IMR-90 (cell line): ENCODE results near the gene TLR9. TPM values are rescaled to one million over a fixed set of nuclear protein-coding genes. Genes with fewer than 3 reads are reported as not detected.

ENCODE experiments used
- ATAC-seq: fragments of 200-7000 bp; cut with Tn5 transposase; 2 replicates; pipeline ENCODE4 v1.9.1; 2020; ENCODE audit warnings: low read depth, mild to moderate bottlenecking, moderate library complexity
- BruUV-seq: library from RNA; stranded (reverse); fragments of 400-500 nt; replicated peaks from 2 replicates; lab custom pipeline; 2021; lab: Mats Ljungman, UMichigan
- CTCF ChIA-PET: fragments of 300-600 bp; formaldehyde crosslinking; extraction: SDS; loops from one replicate; lab custom pipeline; 2021; ENCODE audit warnings: antibody characterized with exemption; lab: Yijun Ruan, JAX
- POLR2A ChIA-PET: fragments of 300-600 bp; sonication (Branson Sonifier 250); formaldehyde crosslinking; loops from one replicate; lab custom pipeline; 2022; ENCODE audit warnings: antibody characterized with exemption; ENCODE audit not compliant: unreplicated experiment; lab: Charles Lee
- DNase-seq: peaks from one replicate; pipeline ENCODE4 v3.0.0; 2013
- H2AFZ ChIP-seq: replicated peaks from 2 replicates; pipeline ENCODE3; 2013; ENCODE audit warnings: low read length, mild to moderate bottlenecking; ENCODE audit not compliant: poor library complexity
- H2AK5ac ChIP-seq: 2 replicates; pipeline ENCODE4 v1.6.1; 2013; ENCODE audit warnings: low read depth, low read length, inconsistent platforms
- H2AK9ac ChIP-seq: replicated peaks from 2 replicates; pipeline ENCODE3; 2013; ENCODE audit warnings: mild to moderate bottlenecking, low read depth, low read length, moderate library complexity; ENCODE audit not compliant: poor library complexity
- H2BK120ac ChIP-seq: 2 replicates; pipeline ENCODE4 v1.6.1; 2013; ENCODE audit warnings: low read depth, low read length, inconsistent platforms
- H2BK15ac ChIP-seq: 3 replicates; pipeline ENCODE4 v1.6.1; 2013; ENCODE audit warnings: low read depth, low read length, inconsistent platforms
- H2BK20ac ChIP-seq: 2 replicates; pipeline ENCODE4 v1.6.1; 2013; ENCODE audit warnings: low read depth, mild to moderate bottlenecking, inconsistent platforms, low read length, moderate library complexity
- H2BK5ac ChIP-seq: 2 replicates; pipeline ENCODE4 v1.6.1; 2013; ENCODE audit warnings: mild to moderate bottlenecking, low read depth, low read length, inconsistent platforms; ENCODE audit not compliant: poor library complexity, severe bottlenecking
- H3K14ac ChIP-seq: replicated peaks from 2 replicates; pipeline ENCODE4 v1.6.1; 2013; ENCODE audit warnings: low read depth, low read length, inconsistent platforms
- H3K18ac ChIP-seq: 2 replicates; pipeline ENCODE4 v1.6.1; 2013; ENCODE audit warnings: low read depth, low read length, control low read depth
- H3K23ac ChIP-seq: 2 replicates; pipeline ENCODE4 v1.6.1; 2013; ENCODE audit warnings: low read depth, low read length, inconsistent platforms
- H3K27ac ChIP-seq: 2 replicates; pipeline ENCODE4 v1.5.1; 2013; ENCODE audit warnings: mild to moderate bottlenecking, control low read depth, low read length; ENCODE audit not compliant: insufficient read depth
- H3K27me3 ChIP-seq: 2 replicates; pipeline ENCODE4 v1.6.1; 2013; ENCODE audit warnings: low read length; ENCODE audit not compliant: control insufficient read depth, insufficient read depth
- H3K36me3 ChIP-seq: 2 replicates; pipeline ENCODE4 v1.6.1; 2013; ENCODE audit warnings: low read length, mixed read lengths; ENCODE audit not compliant: control insufficient read depth, insufficient read depth
- H3K4ac ChIP-seq: 2 replicates; pipeline ENCODE4 v1.6.1; 2013; ENCODE audit warnings: low read depth, low read length, inconsistent platforms
- H3K4me1 ChIP-seq: 2 replicates; pipeline ENCODE4 v1.6.1; 2013; ENCODE audit warnings: low read length, mixed read lengths; ENCODE audit not compliant: control insufficient read depth, insufficient read depth
- H3K4me2 ChIP-seq: 2 replicates; pipeline ENCODE4 v1.6.1; 2013; ENCODE audit warnings: low read depth, mild to moderate bottlenecking, control low read depth, low read length, moderate library complexity
- H3K4me3 ChIP-seq: 2 replicates; pipeline ENCODE4 v1.5.1; 2013; ENCODE audit warnings: low read depth, mild to moderate bottlenecking, control low read depth, low read length, moderate library complexity; ENCODE audit not compliant: insufficient read depth
- H3K56ac ChIP-seq: 2 replicates; pipeline ENCODE4 v1.6.1; 2013; ENCODE audit warnings: low read length, inconsistent platforms; ENCODE audit not compliant: insufficient read depth; ENCODE audit errors: extremely low read depth
- H3K79me1 ChIP-seq, 2 experiments: 2 replicates each; pipeline ENCODE4 v1.6.1; 2013; ENCODE audit warnings: low read length in 2 of 2, inconsistent platforms in 1 of 2, low read depth in 1 of 2
- H3K9ac ChIP-seq: 2 replicates; pipeline ENCODE4 v1.6.1; 2013; ENCODE audit warnings: low read depth, low read length, control low read depth
- H3K9me1 ChIP-seq: 2 replicates; pipeline ENCODE4 v1.6.1; 2013; ENCODE audit warnings: low read length, inconsistent platforms; ENCODE audit not compliant: insufficient read depth
- H3K9me3 ChIP-seq: 2 replicates; pipeline ENCODE4 v1.6.1; 2013; ENCODE audit warnings: low read length; ENCODE audit not compliant: control insufficient read depth, insufficient read depth
- H4K20me1 ChIP-seq: 2 replicates; pipeline ENCODE4 v1.6.1; 2013; ENCODE audit warnings: low read length, inconsistent platforms; ENCODE audit not compliant: insufficient read depth
- H4K5ac ChIP-seq: 2 replicates; pipeline ENCODE4 v1.6.1; 2013; ENCODE audit warnings: mild to moderate bottlenecking, low read depth, low read length, control low read depth
- H4K8ac ChIP-seq, 2 experiments: 2 replicates each; pipeline ENCODE4 v1.6.1; 2013; ENCODE audit warnings: low read depth in 2 of 2, low read length in 2 of 2, control low read depth in 1 of 2, inconsistent platforms in 1 of 2
- H4K91ac ChIP-seq: 2 replicates; pipeline ENCODE4 v1.6.1; 2013; ENCODE audit warnings: low read depth, low read length, inconsistent platforms; ENCODE audit not compliant: insufficient read depth
- CHD1 ChIP-seq: IDR thresholded peaks from 2 replicates; pipeline ENCODE4 v1.6.1; 2012; ENCODE audit warnings: low read depth, low read length, improper control_type of control experiment
- CTCF ChIP-seq: conservative IDR thresholded peaks from 2 replicates; pipeline ENCODE4 v1.5.1; 2012; ENCODE audit warnings: mild to moderate bottlenecking, low read depth, low read length, improper control_type of control experiment
- ELK1 ChIP-seq: fragments of 150-350 bp; IDR thresholded peaks from 2 replicates; pipeline ENCODE4 v1.6.1; 2016; ENCODE audit warnings: low read depth, mild to moderate bottlenecking, low read length, moderate library complexity, borderline replicate concordance
- MAZ ChIP-seq: IDR thresholded peaks from 2 replicates; pipeline ENCODE4 v1.6.1; 2012; ENCODE audit warnings: low read depth, mild to moderate bottlenecking, low read length, improper control_type of control experiment, moderate library complexity, borderline replicate concordance
- NFE2L2 ChIP-seq: fragments of 150-350 bp; IDR thresholded peaks from 2 replicates; pipeline ENCODE4 v1.6.1; 2016; ENCODE audit warnings: low read depth, mild to moderate bottlenecking, low read length
- POLR2A ChIP-seq: IDR thresholded peaks from 2 replicates; pipeline ENCODE4 v1.6.1; 2012; ENCODE audit warnings: mild to moderate bottlenecking, low read depth, low read length
- RCOR1 ChIP-seq: IDR thresholded peaks from 2 replicates; pipeline ENCODE4 v1.6.1; 2012; ENCODE audit warnings: mild to moderate bottlenecking, low read length, improper control_type of control experiment; ENCODE audit not compliant: insufficient replicate concordance
- RFX5 ChIP-seq: IDR thresholded peaks from 2 replicates; pipeline ENCODE4 v1.8.0; 2012; ENCODE audit warnings: low read depth, mild to moderate bottlenecking, low read length, moderate library complexity
- SMC3 ChIP-seq: fragments of 150-350 bp; IDR thresholded peaks from 2 replicates; pipeline ENCODE4 v1.6.1; 2016; ENCODE audit warnings: low read depth, mild to moderate bottlenecking, antibody characterized with exemption, low read length, moderate library complexity
- USF2 ChIP-seq: fragments of 150-350 bp; IDR thresholded peaks from 2 replicates; pipeline ENCODE4 v1.6.1; 2017; ENCODE audit warnings: mild to moderate bottlenecking, antibody characterized with exemption, low read length, low read depth
- dilution Hi-C: fragments of 300-500 bp; cut with HindIII; formaldehyde crosslinking; loops from one replicate; pipeline ENCODE4 v1.14.3; 2018; ENCODE audit warnings: low sequenced_read_pairs; ENCODE audit not compliant: unreplicated experiment
- in situ Hi-C: fragments of 300-500 bp; cut with MboI; formaldehyde crosslinking; loops from 3 replicates; pipeline ENCODE4 v1.14.3; 2019; ENCODE audit warnings: low sequenced_read_pairs, inconsistent platforms, mixed read lengths
- intact Hi-C: fragments of 100-400 bp; cut with micrococcal nuclease; formaldehyde crosslinking; loops from 2 replicates; pipeline ENCODE4 v1.10.0; 2022
- polyA plus RNA-seq, 3 experiments: library from polyadenylated mRNA; depleted of rRNA; stranded (reverse); fragments of >200 nt; gene quantifications; 2 replicates each; pipeline ENCODE4 v1.2.3, GENCODE V29; 2012; ENCODE audit warnings: low replicate concordance in 1 of 3
- total RNA-seq: library from RNA; depleted of rRNA; stranded (reverse); fragments of >200 nt; gene quantifications from 2 replicates; pipeline ENCODE4 v1.2.3, GENCODE V29; 2012

The TLR9 gene
- total and polyA plus RNA-seq, 2 of the 4 experiments (the other 2 are of a cell fraction), result not detected

- H2BK15ac ChIP-seq, result no peak overlapping the region
- BruUV-seq, result no TSS peak
- H3K9me1 ChIP-seq, result peaks cover 16% of the 10 kb centered on the region
- no peak for TF ChIP-seq ELK1
- no peak for TF ChIP-seq MAZ
- TF ChIP-seq CTCF, result no peak
- no peak for TF ChIP-seq NFE2L2
- no peak for TF ChIP-seq RCOR1
- TF ChIP-seq CHD1, result no peak
- TF ChIP-seq USF2, result no peak
- TF ChIP-seq RFX5, result no peak
- no peak for TF ChIP-seq SMC3
- TF ChIP-seq POLR2A, result no peak
- no peak overlapping the region for H3K4ac ChIP-seq
- H4K5ac ChIP-seq, result no peak overlapping the region
- DNase-seq (no peak), ATAC-seq (peak; percentile 39)
- H2BK5ac ChIP-seq, result no peak overlapping the region
- H3K27me3 ChIP-seq, result no peaks in the 10 kb centered on the region
- no peak overlapping the region for H2BK20ac ChIP-seq
- H3K4me1 ChIP-seq, result peaks cover 10% of the 10 kb centered on the region
- dilution Hi-C loops (no loop called here), in situ Hi-C loops (no loop called here), intact Hi-C loops (no loop called here)
- H3K27ac ChIP-seq, result no peak overlapping the region
- H3K4me3 ChIP-seq, result no peak overlapping the region
- H3K14ac ChIP-seq, result no peak overlapping the region
- H3K18ac ChIP-seq, result no peak overlapping the region
- H3K9me3 ChIP-seq, result no peaks in the 10 kb centered on the region
- no peak overlapping the region for H2AFZ ChIP-seq
- H4K91ac ChIP-seq, result no peak overlapping the region
- H2AK5ac ChIP-seq, result no peak overlapping the region
- ChIA-PET POLR2A (no interaction called here), CTCF (no interaction called here)
- H3K79me1 ChIP-seq, result peaks cover 2 to 18% of the 10 kb centered on the region in 2 experiments; a peak in 1 of 4 replicates
- no peak overlapping the region for H3K9ac ChIP-seq
- H3K56ac ChIP-seq, result no peak overlapping the region
- no peak overlapping the region for H2BK120ac ChIP-seq
- no peak overlapping the region for H2AK9ac ChIP-seq
- no peak overlapping the region for H3K23ac ChIP-seq
- no peak overlapping the region for H4K8ac ChIP-seq
- H3K36me3 ChIP-seq, result peaks cover 54% of the 10 kb centered on the region
- peaks cover 10% of the 10 kb centered on the region for H4K20me1 ChIP-seq
- H3K4me2 ChIP-seq, result no peak overlapping the region
Observed at GRCh38 chr3:52213901-52214300, 11.5 kb downstream of the TLR9 start.
